Panc1 (cell line): ENCODE data around the gene C1orf105. TPM values are rescaled to one million over a fixed set of nuclear protein-coding genes. Genes with fewer than 3 reads are reported as not detected.

Source experiments
- ATAC-seq: fragments of 200-7000 bp; cut with Tn5 transposase; 2 replicates; pipeline ENCODE4 v1.9.1; 2020; ENCODE audit warnings: mild to moderate bottlenecking, moderate library complexity
- BruUV-seq: library from RNA; stranded (reverse); fragments of 400-500 nt; replicated peaks from 2 replicates; lab custom pipeline; 2021; lab: Mats Ljungman, UMichigan
- CTCF ChIA-PET: fragments of 300-600 bp; sonication (Branson Sonifier 250); formaldehyde crosslinking; loops from one replicate; lab custom pipeline; 2022; ENCODE audit warnings: antibody characterized with exemption; lab: Charles Lee
- POLR2A ChIA-PET: fragments of 300-600 bp; sonication (Branson Sonifier 250); formaldehyde crosslinking; loops from one replicate; lab custom pipeline; 2022; ENCODE audit warnings: antibody characterized with exemption; lab: Charles Lee
- DNase-seq: peaks from one replicate; pipeline ENCODE4 v3.0.0-alpha.2; 2010; ENCODE audit warnings: low read depth, low spot score
- H3K27ac ChIP-seq: 2 replicates; pipeline ENCODE4 v1.5.1; 2011; ENCODE audit warnings: mild to moderate bottlenecking, low read length, inconsistent platforms
- H3K27me3 ChIP-seq: fragments of 200-500 bp; sonication (Bioruptor generic); 2 replicates; pipeline ENCODE4 v1.6.0; 2014; ENCODE audit warnings: low read length, inconsistent platforms; ENCODE audit not compliant: control insufficient read depth, insufficient read depth
- H3K36me3 ChIP-seq: fragments of 200-500 bp; sonication (Bioruptor generic); 2 replicates; pipeline ENCODE4 v1.5.1; 2014; ENCODE audit warnings: inconsistent platforms, mild to moderate bottlenecking, low read length, moderate library complexity; ENCODE audit not compliant: control insufficient read depth, insufficient read depth
- H3K4me1 ChIP-seq: 2 replicates; pipeline ENCODE4 v1.5.1; 2011; ENCODE audit warnings: inconsistent platforms, mild to moderate bottlenecking, low read length, moderate library complexity; ENCODE audit not compliant: control insufficient read depth, insufficient read depth
- H3K4me3 ChIP-seq, 2 experiments: 2 replicates each; pipeline ENCODE4 v1.5.1; 2011 to 2012; ENCODE audit warnings: low read depth in 2 of 2, low read length in 2 of 2, mild to moderate bottlenecking in 2 of 2, inconsistent platforms in 1 of 2, moderate library complexity in 1 of 2
- H3K9me3 ChIP-seq: fragments of 200-500 bp; sonication (Bioruptor generic); 2 replicates; pipeline ENCODE4 v1.5.1; 2014; ENCODE audit warnings: low read depth, mild to moderate bottlenecking, inconsistent platforms, low read length, moderate library complexity; ENCODE audit not compliant: control insufficient read depth, insufficient read depth
- CTCF ChIP-seq: fragments of 450-650 bp; IDR thresholded peaks from 2 replicates; pipeline ENCODE4 v1.5.1; 2017; ENCODE audit warnings: mild to moderate bottlenecking
- POLR2AphosphoS5 ChIP-seq: IDR thresholded peaks from 2 replicates; pipeline ENCODE4 v1.6.1; 2012; ENCODE audit warnings: mild to moderate bottlenecking, low read depth, low read length, moderate library complexity
- REST ChIP-seq, 2 experiments: IDR thresholded peaks; 2 replicates each; pipeline ENCODE4 v1.6.1; 2011 to 2012; ENCODE audit warnings: low read depth in 2 of 2, control low read depth in 1 of 2, low read length in 1 of 2, mild to moderate bottlenecking in 1 of 2, moderate library complexity in 1 of 2; ENCODE audit not compliant: insufficient read depth in 1 of 2
- SIN3A ChIP-seq: IDR thresholded peaks from 2 replicates; pipeline ENCODE4 v1.6.1; 2012; ENCODE audit warnings: low read depth, mild to moderate bottlenecking, low read length, moderate library complexity, borderline replicate concordance; ENCODE audit not compliant: insufficient read depth
- TCF7L2 ChIP-seq: IDR thresholded peaks from 2 replicates; pipeline ENCODE4 v1.6.1; 2011; ENCODE audit warnings: mild to moderate bottlenecking, low read depth, low read length, inconsistent platforms
- in situ Hi-C: cut with HindIII; loops from 2 replicates; pipeline ENCODE4 v1.10.0; 2016; ENCODE audit warnings: low sequenced_read_pairs, low pct_unique_long_range_greater_than_20kb
- intact Hi-C: fragments of 100-400 bp; cut with micrococcal nuclease; formaldehyde crosslinking; loops from one replicate; pipeline ENCODE4 v1.10.0; 2022; ENCODE audit not compliant: unreplicated experiment
- total RNA-seq: library from RNA; stranded (reverse); gene quantifications from one replicate; pipeline ENCODE4 v1.2.1, GENCODE V29; 2021; ENCODE audit not compliant: unreplicated experiment

Gene C1orf105
- total RNA-seq, 1 experiment from 2014 or later, result not detected

- H3K27ac ChIP-seq, result peak overlapping the region; percentile 59; the same call in 1 of the 2 replicates
- DNase-seq (no peak), ATAC-seq (no peak)
- no peaks in the 10 kb centered on the region for H3K36me3 ChIP-seq
- H3K4me3 ChIP-seq, result no peak overlapping the region
- POLR2A ChIA-PET, result interaction anchor here (0.5 kb wide), 1 partner anchor 33 kb away, joined by 4 read pairs; no protein-coding TSS in a partner anchor
- intact Hi-C loops (no loop called here), in situ Hi-C loops (no loop called here)
- no peaks in the 10 kb centered on the region for H3K27me3 ChIP-seq
- H3K4me1 ChIP-seq, result peaks cover 2% of the 10 kb centered on the region; the same call in 1 of the 2 replicates
- no peaks in the 10 kb centered on the region for H3K9me3 ChIP-seq
- BruUV-seq, result no TSS peak
- CTCF ChIA-PET, result no interaction called here
- TF ChIP-seq REST (IDR thresholded peaks at IDR 0.05; ENCODE audit: insufficient read depth in 1 of 2, low read depth in 2 of 2, low read length in 1 of 2) (no peak), TCF7L2 (no peak), POLR2AphosphoS5 (no peak), CTCF (no peak), SIN3A (no peak)
Measured at GRCh38 chr1:172375211-172375631, 45.3 kb upstream of the C1orf105 start.

- ChIA-PET POLR2A (no interaction called here), CTCF (no interaction called here)
- DNase-seq (no peak), ATAC-seq (no peak)
- H3K4me3 ChIP-seq, result no peak overlapping the region
- H3K9me3 ChIP-seq, result no peaks in the 10 kb centered on the region
- H3K27ac ChIP-seq, result no peak overlapping the region; the same call in 1 of the 2 replicates
- BruUV-seq, result no TSS peak
- intact Hi-C loops, result no loop called here
- no peaks in the 10 kb centered on the region for H3K36me3 ChIP-seq
- in situ Hi-C loops, result no loop called here
- no peak for TF ChIP-seq POLR2AphosphoS5
- TF ChIP-seq SIN3A, result no peak
- TF ChIP-seq TCF7L2, result no peak
- no peak for TF ChIP-seq REST (IDR thresholded peaks at IDR 0.05; ENCODE audit: insufficient read depth in 1 of 2, low read depth in 2 of 2, low read length in 1 of 2)
- TF ChIP-seq CTCF, result no peak
- peaks cover 15% of the 10 kb centered on the region for H3K4me1 ChIP-seq
- no peaks in the 10 kb centered on the region for H3K27me3 ChIP-seq
Measured at GRCh38 chr1:172376431-172376830, 44.1 kb upstream of the C1orf105 start.
